SH-SY5Y (cell line): ENCODE data around the gene BTBD9.

ENCODE experiments used
- GATA2 ChIP-seq: IDR thresholded peaks from 2 replicates; pipeline ENCODE4 v1.6.1; 2011; ENCODE audit warnings: mild to moderate bottlenecking, low read depth, low read length
- GATA3 ChIP-seq: IDR thresholded peaks from 2 replicates; pipeline ENCODE4 v1.6.1; 2011; ENCODE audit warnings: low read depth, mild to moderate bottlenecking, low read length, moderate library complexity

Gene BTBD9

DNA sequence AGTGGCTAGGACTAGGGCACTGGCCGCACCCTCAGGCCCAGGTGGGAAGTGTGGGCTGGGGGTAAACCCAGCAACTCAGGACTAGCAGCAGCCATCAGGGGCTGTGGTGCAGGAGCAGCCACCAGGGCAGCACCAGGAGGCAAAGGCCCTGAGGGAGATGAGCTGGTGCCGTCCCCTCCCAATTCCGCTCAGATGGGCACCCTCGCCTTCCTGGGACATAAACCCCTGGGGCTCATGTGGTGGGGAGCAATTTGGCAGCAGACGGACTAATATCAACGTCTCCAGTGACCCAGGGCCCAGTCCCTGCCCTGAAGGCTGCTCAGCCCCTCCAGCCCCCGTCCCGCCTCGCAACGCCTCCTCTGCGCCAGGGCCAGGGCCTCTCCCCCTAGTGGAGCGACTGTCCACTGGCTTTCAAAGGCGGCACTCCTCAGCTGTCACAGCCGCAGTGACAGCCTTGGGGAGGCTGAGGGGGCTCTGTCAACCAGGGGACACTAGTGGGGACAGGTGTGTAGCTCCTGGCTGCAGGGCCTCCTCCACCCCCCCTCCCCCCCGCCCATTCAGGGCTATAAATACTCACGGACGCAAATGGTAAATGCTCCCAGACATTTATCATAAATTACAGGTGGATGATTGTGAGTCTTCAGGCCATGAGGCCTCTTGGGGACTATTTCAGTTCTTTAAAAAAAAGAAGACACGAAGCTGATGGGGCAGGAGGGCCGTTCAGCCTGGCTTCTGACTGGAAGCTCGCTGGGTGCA lies 470.3 kb downstream of the BTBD9 start:
- TF ChIP-seq GATA2 = no peak
- TF ChIP-seq GATA3 = no peak

DNA sequence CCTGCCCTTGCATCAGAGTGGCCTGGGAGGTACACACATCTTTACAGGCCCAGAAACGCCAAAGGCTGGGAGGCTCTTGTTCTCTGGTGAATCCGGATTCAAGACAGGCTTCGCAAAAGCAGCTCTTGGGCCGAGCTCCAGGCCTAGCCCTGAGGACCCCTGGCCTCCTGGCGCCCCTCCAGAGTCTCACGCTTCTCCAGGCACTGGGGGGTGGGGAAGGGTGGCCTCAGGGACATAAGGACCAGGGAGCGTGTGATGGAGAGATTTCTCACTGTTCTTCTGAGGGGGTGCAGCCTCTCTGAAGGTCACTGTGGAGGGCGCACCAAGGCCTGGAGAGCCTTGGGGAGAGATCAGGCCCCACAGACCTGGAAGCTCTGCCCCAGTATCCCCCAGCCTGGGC lies 471.0 kb downstream of the BTBD9 start:
- no peak for TF ChIP-seq GATA2
- no peak for TF ChIP-seq GATA3

DNA sequence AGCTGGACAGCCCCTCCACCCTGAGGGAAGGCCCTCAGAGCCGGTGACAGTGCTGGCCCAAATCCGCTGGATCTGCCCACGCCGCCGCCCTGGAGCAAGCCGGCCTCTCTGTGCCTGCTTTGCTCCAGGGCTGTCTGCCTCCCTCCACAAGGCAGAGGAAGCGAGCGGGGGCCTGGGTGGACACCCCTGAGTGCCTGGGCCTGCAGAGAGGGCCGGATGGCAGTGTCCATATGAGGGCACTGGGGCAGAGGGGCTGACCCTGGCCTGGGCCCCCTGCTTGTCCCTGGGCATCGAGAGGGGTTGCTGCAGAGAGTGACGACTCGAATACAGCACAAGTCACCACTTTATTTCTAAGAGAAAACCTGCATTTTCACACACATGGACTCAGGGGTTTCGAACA lies 471.6 kb downstream of the BTBD9 start:
- TF ChIP-seq GATA2 (no peak), GATA3 (no peak)

DNA sequence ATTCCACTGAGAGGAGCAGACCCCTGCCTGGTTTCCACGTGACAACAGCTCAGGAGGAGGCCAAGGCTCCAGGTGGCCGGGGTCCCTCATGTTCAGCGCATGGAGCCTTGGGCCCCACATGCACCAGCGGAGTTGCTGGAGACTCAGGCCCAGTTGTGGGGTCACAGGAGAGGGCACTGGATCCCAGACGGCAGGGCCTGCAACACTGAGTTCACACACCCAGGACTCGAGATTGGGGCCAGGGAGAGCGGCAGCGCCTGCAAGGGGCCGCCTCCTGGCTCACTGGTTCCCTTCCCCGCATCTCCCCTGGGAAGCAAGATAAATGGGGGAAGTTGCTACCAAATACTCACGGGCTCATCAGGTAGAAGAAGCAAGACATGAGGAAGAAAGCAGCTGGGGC lies 472.1 kb downstream of the BTBD9 start:
- TF ChIP-seq GATA3 = no peak
- no peak for TF ChIP-seq GATA2

DNA sequence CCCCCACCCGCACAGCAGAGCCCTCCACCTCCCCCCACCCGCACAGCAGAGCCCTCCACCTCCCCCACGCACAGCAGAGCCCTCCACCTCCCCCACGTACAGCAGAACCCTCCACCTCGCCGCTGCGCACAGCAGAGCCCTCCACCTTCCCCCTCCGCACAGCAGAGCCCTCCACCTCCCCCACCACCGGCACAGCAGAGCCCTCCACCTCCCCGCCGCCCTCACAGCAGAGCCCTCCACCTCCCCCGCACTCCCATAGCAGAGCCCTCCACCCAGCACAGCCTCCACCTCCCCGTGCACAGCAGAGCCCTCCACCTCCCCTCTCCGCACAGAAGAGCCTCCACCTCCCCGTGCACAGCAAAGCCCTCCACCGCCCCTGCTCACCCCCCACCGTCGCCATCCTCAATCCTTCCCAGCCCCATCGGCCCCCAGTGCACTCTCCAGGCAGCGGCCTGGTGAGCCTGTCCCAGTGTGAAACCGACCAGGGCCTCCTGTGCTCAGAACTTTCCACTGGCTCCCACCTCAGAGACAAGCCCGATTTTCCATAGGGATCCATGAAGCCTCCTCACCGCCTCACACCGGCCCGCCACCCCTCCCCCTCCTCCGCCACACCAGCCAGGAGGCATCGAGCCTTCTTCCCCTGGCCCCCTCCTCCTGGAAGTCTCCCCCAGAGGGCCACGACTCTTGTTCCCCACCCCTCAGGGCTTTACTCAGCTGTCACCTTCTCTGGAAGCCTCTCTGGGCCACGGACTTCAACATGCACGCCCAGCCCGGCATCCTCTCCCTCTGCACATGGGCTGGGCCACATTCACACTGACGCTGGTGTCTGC lies 473.1 kb downstream of the BTBD9 start:
- TF ChIP-seq GATA3 = no peak

DNA sequence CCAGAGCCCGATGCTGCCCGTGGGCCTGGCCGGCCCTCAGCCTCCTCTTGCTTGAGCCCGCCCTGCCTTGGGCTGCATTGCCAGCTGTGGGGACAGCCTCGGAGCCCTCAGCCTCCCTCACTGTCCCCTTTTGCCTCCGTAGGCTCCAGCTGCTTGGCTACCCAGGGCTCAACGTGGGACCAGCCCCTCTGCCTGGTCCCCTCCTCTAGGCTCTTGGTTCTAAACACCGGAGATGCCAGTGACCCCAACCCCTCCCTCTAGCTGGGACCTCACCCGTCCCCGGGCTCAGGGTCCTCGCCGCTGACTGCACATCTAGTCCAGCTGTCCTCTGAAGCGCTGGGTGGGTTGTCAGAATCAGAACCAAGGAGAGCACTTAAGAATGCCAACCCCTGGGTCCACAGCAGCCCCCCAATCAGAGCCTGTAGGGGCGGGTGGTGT lies 475.0 kb downstream of the BTBD9 start:
- TF ChIP-seq GATA3 (no peak), GATA2 (no peak)

DNA sequence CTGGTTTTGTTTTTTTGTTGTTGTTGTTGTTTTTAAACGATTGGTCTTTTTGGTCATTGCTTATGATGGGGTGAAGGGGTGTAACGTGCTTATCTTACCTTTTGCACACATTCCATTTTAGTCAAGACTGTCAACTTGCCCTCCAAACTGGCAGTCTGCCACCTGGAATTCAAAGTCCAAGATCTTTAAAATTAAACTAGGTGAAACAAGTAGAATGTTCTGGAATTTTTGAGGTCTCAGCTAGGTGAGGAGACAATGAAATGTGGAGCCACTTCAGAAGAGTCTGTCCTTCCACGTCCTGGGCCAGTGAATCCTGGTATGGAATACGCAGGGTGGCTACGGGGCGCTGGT lies 475.6 kb downstream of the BTBD9 start:
- TF ChIP-seq GATA2 = no peak

DNA sequence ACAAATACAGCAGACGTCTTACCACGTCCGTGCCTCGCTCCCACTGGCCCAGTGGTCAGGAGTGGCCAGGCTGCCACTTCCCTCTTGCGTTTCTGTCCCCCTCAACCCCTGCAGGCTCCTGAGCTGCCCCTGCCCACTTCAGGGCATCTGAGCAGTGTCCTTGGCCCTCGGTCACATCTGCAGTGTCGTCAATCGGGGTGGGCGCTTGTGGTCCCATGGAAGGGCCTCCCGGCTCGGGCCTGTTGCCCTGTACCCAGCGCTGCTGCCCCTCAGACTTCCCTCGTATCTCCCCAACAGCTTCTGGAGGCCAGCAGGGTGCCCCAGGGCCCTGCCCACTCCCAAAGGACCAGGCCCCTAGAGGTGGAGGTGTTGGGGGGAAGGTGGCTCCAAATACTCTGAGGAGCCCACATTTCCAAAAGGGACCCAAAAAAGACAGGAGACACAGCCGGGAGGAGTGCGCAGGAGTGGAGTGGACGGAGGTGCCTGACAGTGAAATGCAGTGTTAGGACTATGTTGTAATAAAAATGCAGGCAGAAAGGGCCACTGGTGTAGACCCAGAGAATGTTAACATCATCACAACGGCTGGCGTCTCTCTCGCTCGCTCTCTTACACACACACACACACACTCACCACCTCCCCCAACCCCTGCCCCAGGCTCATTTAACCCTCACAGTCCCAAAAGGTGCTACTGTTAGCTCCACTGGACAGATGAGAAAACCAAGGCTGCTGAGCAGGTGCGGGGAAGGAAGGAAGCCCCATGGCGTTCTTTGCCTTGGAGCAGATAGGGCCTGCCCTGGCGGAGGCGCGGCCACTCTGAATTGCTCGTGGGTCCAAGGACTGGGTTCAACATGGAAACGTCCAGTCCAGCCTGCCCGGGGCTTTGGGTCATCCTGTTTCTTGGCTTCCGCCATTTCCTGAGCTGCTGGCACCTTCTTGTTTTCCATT lies 476.3 kb downstream of the BTBD9 start:
- TF ChIP-seq GATA2 = no peak
- TF ChIP-seq GATA3 = no peak

DNA sequence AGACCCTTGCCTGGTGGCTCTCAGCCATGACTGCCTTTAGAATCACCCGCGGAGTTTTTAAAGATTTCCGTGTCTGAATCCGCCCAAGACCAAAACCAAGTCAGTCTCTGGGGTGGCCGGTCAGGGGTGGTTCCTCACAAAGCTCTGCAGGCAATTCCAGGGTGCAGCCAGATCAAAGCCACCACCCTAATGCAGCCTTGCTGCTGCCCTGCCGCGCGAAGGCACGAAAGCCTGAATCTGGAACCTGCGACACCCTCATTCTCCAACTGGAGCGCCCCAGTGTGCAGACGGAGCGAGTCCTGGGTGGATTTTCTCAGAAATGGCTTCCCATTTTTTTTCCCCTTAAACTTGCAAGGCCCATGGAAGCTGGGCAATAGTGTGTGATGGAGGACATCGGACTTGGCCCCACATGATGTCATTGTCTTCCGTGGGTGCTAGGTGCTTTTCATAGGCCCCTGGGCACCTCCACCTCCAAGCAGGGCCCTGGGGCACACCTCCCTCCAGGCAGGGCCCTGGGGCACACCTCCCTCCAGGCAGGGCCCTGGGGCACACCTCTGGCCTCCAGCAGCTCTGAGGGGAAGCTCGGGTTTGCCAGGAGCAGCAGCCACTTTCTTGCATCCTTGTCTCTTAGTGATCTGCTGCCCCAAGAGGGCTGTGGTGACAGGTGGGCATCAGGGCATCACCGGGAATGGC lies 477.1 kb downstream of the BTBD9 start:
- TF ChIP-seq GATA3 (no peak), GATA2 (no peak)

DNA sequence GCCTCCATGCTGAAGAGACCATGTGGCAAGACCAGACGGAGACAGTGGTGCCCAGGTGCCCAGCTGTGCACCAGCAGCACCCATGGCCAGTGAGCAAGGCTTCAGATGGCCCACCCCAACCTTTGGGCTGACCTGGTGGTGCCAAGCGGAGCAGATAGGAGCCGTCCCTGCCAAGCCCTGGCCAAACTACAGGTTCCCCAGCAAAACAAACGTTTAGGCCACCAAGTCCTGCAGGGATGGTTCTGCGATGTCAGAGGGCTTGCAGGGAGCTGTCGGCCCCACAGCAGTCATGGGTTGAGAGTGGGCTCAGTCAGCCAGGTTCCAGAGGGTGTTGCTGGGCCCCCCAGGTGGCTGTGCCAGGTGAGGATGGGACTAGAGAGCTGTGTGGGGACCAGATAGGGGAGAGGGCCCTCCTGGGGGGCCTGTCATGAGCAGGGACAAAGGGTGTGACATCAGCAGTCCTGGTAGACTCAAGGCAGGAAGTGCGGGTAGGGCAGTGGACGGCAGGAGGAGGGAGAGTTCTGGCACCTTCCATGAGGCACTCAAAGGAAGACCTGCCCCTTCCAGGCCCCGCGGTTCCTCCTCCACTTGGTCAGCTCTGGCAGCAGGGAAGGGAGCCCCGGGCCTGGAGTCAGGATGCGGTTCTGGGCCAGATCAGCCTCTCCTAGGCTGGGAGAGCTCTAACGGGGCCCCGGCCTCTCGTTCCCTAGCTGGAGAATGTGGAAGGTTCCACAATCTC lies 477.8 kb downstream of the BTBD9 start:
- TF ChIP-seq GATA3 (no peak), GATA2 (no peak)

DNA sequence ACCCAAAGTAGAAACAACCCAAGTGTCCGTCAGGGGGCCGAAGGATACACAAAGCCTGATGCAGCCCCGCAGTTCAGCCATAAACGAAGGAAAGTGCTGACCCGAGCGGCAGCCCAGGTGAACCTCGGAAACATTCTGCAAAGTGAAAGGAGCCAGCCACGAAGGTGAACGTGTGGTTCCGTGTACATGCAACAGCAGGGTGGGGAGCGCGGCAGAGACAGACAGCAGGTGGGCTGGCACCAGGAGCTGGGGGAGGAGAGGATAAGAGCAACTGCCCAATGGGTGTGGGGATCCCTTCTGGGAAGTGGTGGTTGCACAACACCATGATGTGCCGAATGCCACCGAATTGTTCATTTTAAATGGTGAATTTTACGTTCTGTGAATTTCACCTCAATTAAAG lies 478.4 kb downstream of the BTBD9 start:
- TF ChIP-seq GATA2 (no peak), GATA3 (no peak)

DNA sequence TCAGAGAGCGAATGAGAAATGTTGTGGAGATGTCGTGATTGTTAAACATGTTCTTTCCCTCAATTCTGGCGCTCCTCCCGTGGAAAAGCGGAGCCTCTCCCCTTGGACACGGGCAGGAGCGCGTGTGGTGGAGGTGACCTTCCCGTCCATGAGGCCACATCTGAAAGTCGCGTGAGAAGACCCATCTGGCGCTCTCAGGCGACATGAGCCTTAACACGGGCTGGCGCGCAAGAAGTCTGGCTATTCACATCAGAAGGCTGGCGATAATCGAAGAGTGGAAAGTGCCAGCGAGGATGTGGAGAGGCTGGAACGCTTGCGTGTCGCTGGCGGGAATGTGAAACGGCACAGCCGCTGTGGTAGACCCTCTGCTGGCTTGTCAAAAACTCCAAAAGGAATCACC lies 478.9 kb downstream of the BTBD9 start:
- TF ChIP-seq GATA2 = no peak
- no peak for TF ChIP-seq GATA3

DNA sequence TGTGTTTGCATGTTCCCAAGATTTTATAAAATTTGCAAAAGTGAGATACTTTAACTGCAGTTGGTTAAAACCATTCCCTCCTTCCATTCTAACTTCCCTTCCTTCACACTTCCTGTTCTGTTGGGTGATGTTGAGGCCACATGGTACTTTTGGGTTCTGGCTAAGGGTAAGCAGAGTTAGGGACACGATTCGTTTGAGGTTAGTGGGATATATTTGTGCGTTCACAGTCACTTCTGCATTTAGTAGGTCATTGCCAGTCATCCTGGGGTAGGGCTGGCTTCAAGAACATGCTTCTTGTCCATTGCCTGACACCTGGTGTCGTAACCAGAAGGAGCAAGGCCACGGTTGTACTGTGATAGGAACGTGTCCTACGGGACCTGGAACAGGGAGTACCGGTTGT lies 480.1 kb downstream of the BTBD9 start:
- TF ChIP-seq GATA2 (no peak), GATA3 (no peak)

DNA sequence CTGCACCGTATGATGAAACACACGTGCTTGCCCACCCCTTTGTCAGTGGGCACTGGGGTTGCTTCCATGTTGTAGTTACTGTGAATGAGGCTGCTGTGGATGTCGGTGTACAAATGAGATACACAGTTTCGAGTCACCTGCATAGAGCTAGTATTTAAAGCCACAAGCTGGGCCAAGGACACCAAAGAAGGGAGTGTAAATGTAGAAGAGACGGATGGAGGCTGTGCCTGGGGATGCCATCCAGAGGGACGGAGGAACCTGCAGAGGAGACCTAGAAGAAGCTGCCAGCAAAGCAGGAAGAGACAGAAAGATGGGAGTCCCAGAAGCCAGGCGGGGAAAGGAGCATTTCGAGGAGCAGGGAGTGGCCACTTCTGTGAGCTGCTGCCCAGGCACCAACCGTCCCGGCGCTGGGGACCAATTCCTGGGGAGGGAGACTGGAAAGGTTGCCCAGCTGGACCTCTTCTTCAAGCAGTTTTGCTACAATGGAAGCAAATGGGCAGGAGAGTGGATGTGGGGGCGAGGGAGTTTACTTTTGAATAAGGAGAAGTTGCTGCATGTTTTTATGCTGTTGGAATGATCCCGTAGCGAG lies 480.9 kb downstream of the BTBD9 start:
- TF ChIP-seq GATA2 (no peak), GATA3 (no peak)
